PC-9 (cell line): ENCODE data around the gene ACER2. TPM values are rescaled to one million over a fixed set of nuclear protein-coding genes. Genes with fewer than 3 reads are reported as not detected.

Experiments
- BruUV-seq: library from RNA; stranded (reverse); fragments of 400-500 nt; replicated peaks from 2 replicates; lab custom pipeline; 2021; lab: Mats Ljungman, UMichigan
- CTCF ChIA-PET: fragments of 300-600 bp; sonication (Branson Sonifier 250); formaldehyde crosslinking; loops from one replicate; lab custom pipeline; 2022; ENCODE audit warnings: antibody characterized with exemption; lab: Charles Lee
- POLR2A ChIA-PET: fragments of 300-600 bp; sonication (Branson Sonifier 250); formaldehyde crosslinking; loops from one replicate; lab custom pipeline; 2022; ENCODE audit warnings: antibody characterized with exemption; ENCODE audit not compliant: unreplicated experiment; lab: Charles Lee
- DNase-seq, 2 experiments: peaks; one replicate each; pipeline versions ENCODE4 v3.0.0 to v3.0.0-alpha.2; 2015 to 2022; ENCODE audit warnings: mixed read lengths in 1 of 2
- H2AFZ ChIP-seq: fragments of 200-600 bp; sonication (generic); 2 replicates; pipeline ENCODE4 v1.8.1; 2017; ENCODE audit warnings: antibody characterized with exemption
- H3F3A ChIP-seq: fragments of 200-600 bp; sonication (generic); 2 replicates; pipeline ENCODE4 v1.8.1; 2017; ENCODE audit warnings: antibody characterized with exemption, mild to moderate bottlenecking, low read depth; ENCODE audit not compliant: insufficient read depth
- H3K27ac ChIP-seq: fragments of 200-600 bp; sonication (generic); 2 replicates; pipeline ENCODE4 v1.6.1; 2016; ENCODE audit warnings: mixed run types
- H3K27me3 ChIP-seq: fragments of 200-600 bp; sonication (generic); 2 replicates; pipeline ENCODE4 v1.6.1; 2016; ENCODE audit warnings: low read depth, mixed run types; ENCODE audit not compliant: insufficient read depth
- H3K36me3 ChIP-seq: fragments of 200-600 bp; sonication (generic); 2 replicates; pipeline ENCODE4 v1.6.1; 2016; ENCODE audit warnings: low read depth, mixed run types
- H3K4me1 ChIP-seq: fragments of 200-600 bp; sonication (generic); replicated peaks from 2 replicates; pipeline ENCODE4 v1.6.1; 2016; ENCODE audit warnings: mixed run types; ENCODE audit not compliant: insufficient read depth
- H3K4me2 ChIP-seq: fragments of 200-600 bp; sonication (generic); 2 replicates; pipeline ENCODE4 v1.6.1; 2017; ENCODE audit warnings: mixed run types
- H3K4me3 ChIP-seq: fragments of 200-600 bp; sonication (generic); 2 replicates; pipeline ENCODE4 v1.6.1; 2016; ENCODE audit warnings: mixed run types
- H3K79me2 ChIP-seq: fragments of 200-600 bp; sonication (generic); 2 replicates; pipeline ENCODE4 v1.6.1; 2017; ENCODE audit warnings: low read depth, mixed run types
- H3K9me2 ChIP-seq: fragments of 200-600 bp; sonication (generic); 2 replicates; pipeline ENCODE4 v1.8.1; 2017; ENCODE audit warnings: mild to moderate bottlenecking; ENCODE audit not compliant: insufficient read depth
- H3K9me3 ChIP-seq: fragments of 200-600 bp; sonication (generic); 2 replicates; pipeline ENCODE4 v1.8.1; 2016; ENCODE audit warnings: low read depth; ENCODE audit not compliant: insufficient read depth
- H4K20me1 ChIP-seq: fragments of 200-600 bp; sonication (generic); 2 replicates; pipeline ENCODE4 v1.8.1; 2017; ENCODE audit not compliant: insufficient read depth
- EZH2 ChIP-seq: fragments of 200-600 bp; sonication (generic); IDR thresholded peaks from 2 replicates; pipeline ENCODE4 v1.8.0; 2017; ENCODE audit warnings: antibody characterized with exemption, low read depth
- intact Hi-C: fragments of 100-400 bp; cut with micrococcal nuclease; formaldehyde crosslinking; loops from one replicate; pipeline ENCODE4 v1.10.0; 2022; ENCODE audit not compliant: unreplicated experiment
- total RNA-seq: library from RNA; stranded (reverse); gene quantifications from 2 replicates; pipeline ENCODE4 v1.2.3, GENCODE V29; 2021
- TF ChIP-seq, protein P1 (sequence below): fragments of 200-600 bp; sonication (generic); conservative IDR thresholded peaks from 2 replicates; pipeline ENCODE4 v1.6.1; 2017; ENCODE audit warnings: mixed run types, antibody characterized with exemption, mild to moderate bottlenecking, moderate library complexity

Gene ACER2
- total RNA-seq, 1 experiment from 2014 or later: 4.3 TPM

GRCh38 chr9:19442240-19442639 is 33.4 kb downstream of the ACER2 start:
- Histone ChIP-seq H3K9me2 (no peaks in the 10 kb centered on the region), H3K4me3 (no peak overlapping the region), H2AFZ (no peak overlapping the region), H3F3A (no peaks in the 10 kb centered on the region), H3K9me3 (no peaks in the 10 kb centered on the region), H3K27ac (no peak overlapping the region), H3K36me3 (no peaks in the 10 kb centered on the region; the same call in 1 of the 2 replicates), H3K4me2 (no peak overlapping the region), H3K4me1 (no peaks in the 10 kb centered on the region), H3K27me3 (no peaks in the 10 kb centered on the region), H4K20me1 (no peaks in the 10 kb centered on the region), H3K79me2 (no peaks in the 10 kb centered on the region)
- ChIA-PET POLR2A (no interaction called here), CTCF (no interaction called here)
- no TSS peak for BruUV-seq
- TF ChIP-seq, protein P1, sequence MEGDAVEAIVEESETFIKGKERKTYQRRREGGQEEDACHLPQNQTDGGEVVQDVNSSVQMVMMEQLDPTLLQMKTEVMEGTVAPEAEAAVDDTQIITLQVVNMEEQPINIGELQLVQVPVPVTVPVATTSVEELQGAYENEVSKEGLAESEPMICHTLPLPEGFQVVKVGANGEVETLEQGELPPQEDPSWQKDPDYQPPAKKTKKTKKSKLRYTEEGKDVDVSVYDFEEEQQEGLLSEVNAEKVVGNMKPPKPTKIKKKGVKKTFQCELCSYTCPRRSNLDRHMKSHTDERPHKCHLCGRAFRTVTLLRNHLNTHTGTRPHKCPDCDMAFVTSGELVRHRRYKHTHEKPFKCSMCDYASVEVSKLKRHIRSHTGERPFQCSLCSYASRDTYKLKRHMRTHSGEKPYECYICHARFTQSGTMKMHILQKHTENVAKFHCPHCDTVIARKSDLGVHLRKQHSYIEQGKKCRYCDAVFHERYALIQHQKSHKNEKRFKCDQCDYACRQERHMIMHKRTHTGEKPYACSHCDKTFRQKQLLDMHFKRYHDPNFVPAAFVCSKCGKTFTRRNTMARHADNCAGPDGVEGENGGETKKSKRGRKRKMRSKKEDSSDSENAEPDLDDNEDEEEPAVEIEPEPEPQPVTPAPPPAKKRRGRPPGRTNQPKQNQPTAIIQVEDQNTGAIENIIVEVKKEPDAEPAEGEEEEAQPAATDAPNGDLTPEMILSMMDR: no peak
- TF ChIP-seq EZH2: no peak
- intact Hi-C loops: no loop called here
- DNase-seq: no peak

- H2AFZ ChIP-seq: no peak overlapping the region
- no TSS peak for BruUV-seq
- ChIA-PET POLR2A (no interaction called here), CTCF (no interaction called here)
- TF ChIP-seq EZH2: no peak
- TF ChIP-seq, protein P1: no peak
- H4K20me1 ChIP-seq: no peaks in the 10 kb centered on the region
- intact Hi-C loops: no loop called here
- no peaks in the 10 kb centered on the region for H3K9me3 ChIP-seq
- H3K27me3 ChIP-seq: no peaks in the 10 kb centered on the region
- H3K4me2 ChIP-seq: no peak overlapping the region
- no peaks in the 10 kb centered on the region for H3K79me2 ChIP-seq
- H3K9me2 ChIP-seq: no peaks in the 10 kb centered on the region
- no peak overlapping the region for H3K27ac ChIP-seq
- no peak overlapping the region for H3K4me3 ChIP-seq
- H3K4me1 ChIP-seq: no peaks in the 10 kb centered on the region
- H3F3A ChIP-seq: no peaks in the 10 kb centered on the region
- no peaks in the 10 kb centered on the region; the same call in 1 of the 2 replicates for H3K36me3 ChIP-seq
- no peak for DNase-seq
Observed at GRCh38 chr9:19445452-19445851, 36.6 kb downstream of the ACER2 start.

- TF ChIP-seq EZH2: no peak
- TF ChIP-seq, protein P1: no peak
- Histone ChIP-seq H3K4me1 (no peaks in the 10 kb centered on the region), H3K4me3 (no peak overlapping the region), H3K4me2 (no peak overlapping the region), H3F3A (no peaks in the 10 kb centered on the region), H3K9me3 (no peaks in the 10 kb centered on the region), H4K20me1 (no peaks in the 10 kb centered on the region), H3K27ac (no peak overlapping the region), H2AFZ (no peak overlapping the region), H3K9me2 (no peaks in the 10 kb centered on the region), H3K27me3 (no peaks in the 10 kb centered on the region), H3K79me2 (no peaks in the 10 kb centered on the region), H3K36me3 (no peaks in the 10 kb centered on the region; the same call in 1 of the 2 replicates)
- no TSS peak for BruUV-seq
- intact Hi-C loops: no loop called here
- ChIA-PET POLR2A (no interaction called here), CTCF (no interaction called here)
- no peak for DNase-seq
Observed at GRCh38 chr9:19446361-19446861, 37.6 kb downstream of the ACER2 start.
